Measurements from ENCODE around the gene RRP8. TPM values are rescaled to one million over a fixed set of nuclear protein-coding genes. Genes with fewer than 3 reads are reported as not detected.

The RRP8 gene
- total RNA-seq, 4 donors from 2014 or later, result 13.9 to 34.1 (median 18.2) TPM

- Histone ChIP-seq H3K9me3 (no peaks in the 10 kb centered on the region), H3K27me3 (peaks cover 0 to 6% of the 10 kb centered on the region in 2 donors), H3K27ac (no peak overlapping the region), H3K4me1 (peaks cover 0 to 48% (median 35%) of the 10 kb centered on the region in 4 donors), H3K4me3 (no peak overlapping the region), H3K36me3 (peaks cover 0 to 6% (median 0%) of the 10 kb centered on the region in 3 donors)
- no peak for DNase-seq (ENCODE audit: low spot score in 2 of 2)
- WGBS, 2 donors, result 93% methylated on average over 7 of the region's 7 CpGs
- TF ChIP-seq EP300 (IDR thresholded peaks at IDR 0.05) (no peak), POLR2A (IDR thresholded peaks at IDR 0.05) (no peak), CTCF (IDR thresholded peaks at IDR 0.05) (no peak)
These were observed 39.5 kb upstream of the RRP8 start for GRCh38 chr11:6642957-6643356.

GRCh38 chr11:6640985-6641701 is 37.7 kb upstream of the RRP8 start:
- peaks cover 0 to 48% (median 32%) of the 10 kb centered on the region in 4 donors for H3K4me1 ChIP-seq
- TF ChIP-seq CTCF (IDR thresholded peaks at IDR 0.05) (no peak), POLR2A (IDR thresholded peaks at IDR 0.05) (no peak)
- no peak overlapping the region for H3K4me3 ChIP-seq
- no peak for DNase-seq (ENCODE audit: low spot score in 2 of 2)
- H3K9me3 ChIP-seq, result no peaks in the 10 kb centered on the region
- H3K36me3 ChIP-seq, result peaks cover 0 to 6% (median 0%) of the 10 kb centered on the region in 3 donors
- H3K27me3 ChIP-seq, result peaks cover 0 to 3% of the 10 kb centered on the region in 2 donors
- no peak overlapping the region for H3K27ac ChIP-seq
- WGBS, 2 donors, result 97 to 99% methylated on average over 23 to 24 of the region's 26 CpGs

GRCh38 chr11:6640036-6640984 is 36.9 kb upstream of the RRP8 start:
- Histone ChIP-seq H3K9me3 (no peaks in the 10 kb centered on the region), H3K27me3 (no peaks in the 10 kb centered on the region), H3K4me3 (no peak overlapping the region), H3K36me3 (peaks cover 0 to 6% (median 0%) of the 10 kb centered on the region in 3 donors), H3K27ac (no peak overlapping the region), H3K4me1 (peaks cover 0 to 48% (median 32%) of the 10 kb centered on the region in 4 donors)
- DNase-seq (ENCODE audit: low spot score in 2 of 2), result no peak
- 96% methylated on average over 34 to 35 of the region's 36 CpGs for WGBS, 2 donors
- no peak for TF ChIP-seq CTCF (IDR thresholded peaks at IDR 0.05)
- no peak for TF ChIP-seq POLR2A (IDR thresholded peaks at IDR 0.05)
- TF ChIP-seq EP300 (IDR thresholded peaks at IDR 0.05), result no peak

GRCh38 chr11:6638429-6638828 is 35.0 kb upstream of the RRP8 start:
- TF ChIP-seq EP300 (IDR thresholded peaks at IDR 0.05), result no peak
- TF ChIP-seq CTCF (IDR thresholded peaks at IDR 0.05), result no peak
- TF ChIP-seq POLR2A (IDR thresholded peaks at IDR 0.05), result no peak
- H3K36me3 ChIP-seq, result peaks cover 0 to 6% (median 0%) of the 10 kb centered on the region in 3 donors
- no peak overlapping the region for H3K4me3 ChIP-seq
- no peaks in the 10 kb centered on the region for H3K9me3 ChIP-seq
- DNase-seq (ENCODE audit: low spot score in 2 of 2), result no peak
- H3K4me1 ChIP-seq, result peaks cover 0 to 65% (median 36%) of the 10 kb centered on the region in 4 donors
- H3K27ac ChIP-seq, result no peak overlapping the region
- H3K27me3 ChIP-seq, result no peaks in the 10 kb centered on the region
- 72 to 83% methylated on average over 4 of the region's 4 CpGs for WGBS, 2 donors

All from tibial nerve (tissue), 4 donors.